ENCODE data around the gene DPY19L2.
"Not testable (repeated sequence)": the region's sequence is repeated elsewhere in the genome, so short reads cannot be mapped to it uniquely, and the experiment has no call there.

The DPY19L2 gene

DNA sequence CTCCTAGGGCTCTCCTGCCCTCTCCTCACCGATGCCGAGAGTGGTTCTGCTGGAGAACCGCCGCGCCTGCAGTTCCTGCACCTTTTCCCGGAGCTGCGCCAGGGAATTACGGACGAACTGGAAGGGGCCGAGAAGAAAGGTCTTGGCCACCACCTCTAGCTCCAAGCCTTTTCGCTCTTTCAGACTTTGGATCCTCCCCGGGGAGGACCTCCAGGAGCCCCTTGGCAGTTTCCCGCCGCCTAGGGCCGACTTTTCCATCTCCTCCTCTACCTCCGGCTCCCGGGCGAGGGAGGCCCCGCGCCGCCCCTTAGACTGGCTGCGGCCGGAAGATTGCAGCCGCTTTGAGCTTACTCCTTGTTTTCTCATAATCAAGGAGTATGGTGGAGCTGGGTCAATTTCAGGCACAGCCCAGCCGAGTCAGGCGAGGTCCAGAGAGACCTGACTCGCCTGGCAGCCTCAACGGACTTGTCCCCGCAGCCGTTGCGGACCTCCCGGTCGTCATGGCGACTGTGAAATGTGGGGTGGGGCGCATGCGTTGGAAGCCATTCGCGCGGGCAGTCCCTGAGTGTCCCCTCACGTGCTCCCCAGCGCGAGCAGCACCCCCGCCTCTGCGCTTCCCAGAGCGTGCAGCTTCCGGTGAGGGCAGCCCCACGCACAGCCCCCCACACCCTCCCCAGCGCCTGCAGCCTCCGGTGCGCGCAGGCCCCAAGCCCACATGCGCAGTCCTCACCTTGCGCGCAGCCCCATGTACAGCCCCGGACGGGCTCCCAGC is at the start of gene DPY19L2:
Gene DPY19L2 (minus strand): TSS at position 466 of the 772 bp plus-strand sequence. CDS start 100 bp downstream, at position 366.
- peak; percentile 14 for DNase-seq (ENCODE audit: low spot score)

DNA sequence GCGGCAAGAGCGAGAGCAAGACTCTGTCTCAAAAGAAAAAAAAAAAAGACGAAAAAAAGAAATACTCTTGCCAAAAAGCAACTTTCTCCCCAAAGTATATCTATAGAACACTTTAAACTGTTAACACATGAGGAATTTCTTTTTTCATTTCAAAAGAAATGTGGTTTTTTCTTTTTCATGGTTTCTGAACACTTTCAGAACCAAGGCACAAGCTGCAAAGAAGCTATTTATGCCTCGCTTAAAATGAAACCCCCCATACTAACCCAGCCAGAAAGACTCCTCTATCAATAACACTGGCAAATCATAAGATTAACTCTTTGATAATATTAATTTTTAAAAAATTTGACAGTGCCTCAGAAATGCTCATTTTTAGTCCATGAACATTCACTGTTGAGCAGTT is 48.6 kb upstream of the DPY19L2 start:
- not testable (repeated sequence) for DNase-seq (ENCODE audit: low spot score)

DNA sequence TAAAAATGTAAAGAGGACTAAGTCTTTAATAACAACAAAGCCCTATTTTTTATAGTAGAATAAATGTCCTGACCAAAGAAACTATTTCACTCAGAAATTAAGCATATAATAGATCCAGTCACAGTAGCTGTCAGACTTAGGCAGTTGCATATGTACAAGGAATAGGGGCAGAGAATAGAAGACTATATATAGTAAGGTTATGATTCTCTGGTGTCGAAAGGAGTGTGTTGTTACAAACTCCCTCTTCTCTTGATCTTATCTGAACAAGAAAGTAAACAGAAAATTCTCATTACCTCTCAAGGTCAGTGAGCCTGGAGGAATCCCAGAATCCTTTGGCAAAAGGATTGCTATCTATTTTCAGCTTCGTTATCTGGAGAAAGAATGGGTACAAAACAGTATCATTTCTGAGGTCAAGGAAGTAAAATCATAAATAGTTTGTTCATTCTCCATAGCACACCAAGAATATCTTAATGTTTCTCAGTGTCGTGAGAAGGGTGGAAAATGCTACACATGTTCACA is 46.9 kb upstream of the DPY19L2 start:
- not testable (repeated sequence) for DNase-seq (ENCODE audit: low spot score)

DNA sequence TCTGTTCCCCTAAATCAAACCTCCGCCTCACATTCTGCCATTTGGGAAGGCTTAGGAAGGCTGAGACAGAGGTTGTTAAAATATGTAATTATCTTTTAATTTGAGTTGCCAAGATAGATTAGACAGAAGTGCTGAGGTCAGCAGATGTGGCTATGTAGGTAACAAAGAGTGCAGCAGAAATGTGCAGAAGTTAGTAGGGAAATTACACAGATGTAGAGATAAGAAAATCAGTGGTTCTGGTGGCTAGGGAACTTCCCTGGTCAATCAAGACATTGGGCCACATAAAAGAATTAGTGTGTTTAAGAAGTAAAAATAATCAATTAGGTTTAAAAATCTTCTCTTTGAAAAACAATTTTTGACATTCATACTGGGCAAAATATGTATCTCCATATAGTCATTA is 46.1 kb upstream of the DPY19L2 start:
- DNase-seq (ENCODE audit: low spot score): not testable (repeated sequence)

DNA sequence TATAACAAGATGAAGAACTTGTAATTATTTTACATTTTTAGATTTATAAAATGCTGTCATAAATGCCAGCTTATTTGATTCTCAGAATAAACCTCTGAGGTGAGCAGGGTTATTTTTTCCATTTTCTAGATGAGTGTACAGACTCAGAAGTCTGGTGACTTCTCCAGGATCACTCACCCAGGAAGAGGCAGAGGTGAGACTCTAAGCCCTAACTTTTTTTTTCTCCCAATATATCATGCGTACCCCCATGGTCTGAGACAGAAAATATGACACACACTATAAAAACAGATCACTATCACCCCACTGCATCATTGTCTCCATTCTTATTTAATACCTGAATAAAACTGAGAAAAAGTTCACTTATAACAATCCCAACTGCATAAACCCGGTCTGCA is 45.4 kb upstream of the DPY19L2 start:
- DNase-seq (ENCODE audit: low spot score): not testable (repeated sequence)

DNA sequence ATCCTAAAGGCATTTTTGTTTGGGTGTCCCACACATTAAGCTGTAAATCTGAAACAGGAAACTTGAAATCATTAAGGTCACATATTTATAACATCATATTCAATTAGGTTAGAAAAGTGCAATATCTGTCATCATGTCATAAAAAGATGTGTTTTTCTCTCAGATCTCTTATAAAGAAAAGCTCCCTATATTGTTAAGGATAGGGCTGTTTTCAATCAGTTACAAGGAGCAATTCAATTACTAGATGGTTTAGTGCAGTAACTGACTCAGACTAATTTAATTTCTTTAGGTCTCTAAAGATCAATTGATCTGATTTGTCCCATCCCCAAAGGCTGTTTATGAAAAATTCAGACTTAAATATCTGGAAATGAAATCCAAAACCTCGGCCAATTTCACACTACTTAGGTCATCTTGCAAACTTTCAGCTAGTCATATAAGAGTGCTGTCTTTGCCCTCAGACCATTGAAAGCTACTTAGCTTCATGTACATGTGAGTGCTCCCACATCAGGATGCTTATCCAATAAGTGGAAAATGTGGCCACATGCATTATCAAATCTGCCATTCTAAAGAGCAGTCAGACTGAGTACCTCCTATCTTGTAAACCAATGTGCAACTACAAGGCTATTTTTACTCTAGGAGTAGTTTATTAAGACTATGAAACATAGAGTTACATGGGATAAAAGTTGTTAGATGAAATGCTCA is 44.8 kb upstream of the DPY19L2 start:
- DNase-seq (ENCODE audit: low spot score): not testable (repeated sequence)

DNA sequence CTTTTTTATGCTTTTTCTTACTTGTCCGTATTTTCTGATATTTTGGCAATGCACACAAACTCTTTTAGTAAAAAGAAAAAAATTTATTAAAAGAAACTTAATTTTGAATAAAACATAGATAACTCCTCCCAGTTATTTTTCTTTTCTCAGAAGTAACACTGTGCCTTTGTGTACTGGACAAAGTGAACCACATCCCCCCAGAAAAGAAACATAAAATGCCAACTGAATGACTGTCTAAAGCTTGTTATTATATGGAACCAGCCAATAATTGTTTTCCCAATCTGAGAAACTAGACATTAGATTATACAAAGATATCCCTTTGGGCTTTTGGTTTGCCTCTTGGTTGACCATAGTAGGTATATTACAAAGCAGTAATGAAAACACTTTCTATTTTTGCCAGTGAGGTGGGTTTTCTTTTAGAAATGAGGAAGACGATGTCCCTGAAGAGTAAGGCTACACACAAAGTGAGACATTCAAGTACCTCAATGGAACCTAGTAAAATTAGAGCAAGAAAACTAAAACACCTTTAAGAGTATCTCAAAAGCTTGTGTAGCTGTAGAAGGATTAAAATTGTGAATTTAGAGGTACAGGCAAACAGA is 44.2 kb upstream of the DPY19L2 start:
- not testable (repeated sequence) for DNase-seq (ENCODE audit: low spot score)

DNA sequence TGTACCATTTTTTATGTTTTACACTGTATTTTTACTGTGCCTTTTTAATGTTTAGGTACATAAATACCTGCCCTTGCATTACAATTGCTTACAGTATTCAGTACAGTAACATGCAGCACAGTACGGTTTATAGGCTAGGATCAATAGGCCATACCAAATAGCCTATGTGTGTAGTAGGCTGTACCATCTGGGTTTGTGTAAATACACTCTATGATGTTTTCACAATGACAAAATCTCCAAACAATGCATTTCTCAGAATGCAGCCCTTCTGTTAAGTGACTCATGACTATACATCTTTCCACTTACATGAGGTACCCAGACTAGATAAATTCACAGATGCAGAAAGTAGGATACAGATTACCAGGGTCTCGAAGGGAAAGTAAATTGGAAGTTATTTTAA is 43.0 kb upstream of the DPY19L2 start:
- not testable (repeated sequence) for DNase-seq (ENCODE audit: low spot score)

DNA sequence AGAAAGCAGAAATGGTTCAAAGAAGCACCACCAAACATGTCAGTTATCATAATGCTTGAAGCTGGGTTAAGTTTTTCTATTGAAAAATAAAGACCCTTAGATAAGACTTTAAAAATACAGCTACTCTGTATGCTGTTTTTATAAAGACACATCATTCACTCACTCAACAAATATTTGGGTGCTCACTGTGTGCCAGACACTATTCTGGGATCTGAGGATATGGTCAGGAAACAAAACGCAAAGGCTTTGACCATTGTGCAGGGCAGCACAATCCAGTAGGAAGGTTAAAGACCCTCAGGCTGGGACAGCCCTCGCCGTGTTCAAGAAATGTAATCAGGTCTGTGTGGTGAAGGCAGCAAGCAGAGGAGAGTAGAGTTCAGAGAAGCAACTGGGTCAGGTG is 38.0 kb upstream of the DPY19L2 start:
- DNase-seq (ENCODE audit: low spot score): no peak

DNA sequence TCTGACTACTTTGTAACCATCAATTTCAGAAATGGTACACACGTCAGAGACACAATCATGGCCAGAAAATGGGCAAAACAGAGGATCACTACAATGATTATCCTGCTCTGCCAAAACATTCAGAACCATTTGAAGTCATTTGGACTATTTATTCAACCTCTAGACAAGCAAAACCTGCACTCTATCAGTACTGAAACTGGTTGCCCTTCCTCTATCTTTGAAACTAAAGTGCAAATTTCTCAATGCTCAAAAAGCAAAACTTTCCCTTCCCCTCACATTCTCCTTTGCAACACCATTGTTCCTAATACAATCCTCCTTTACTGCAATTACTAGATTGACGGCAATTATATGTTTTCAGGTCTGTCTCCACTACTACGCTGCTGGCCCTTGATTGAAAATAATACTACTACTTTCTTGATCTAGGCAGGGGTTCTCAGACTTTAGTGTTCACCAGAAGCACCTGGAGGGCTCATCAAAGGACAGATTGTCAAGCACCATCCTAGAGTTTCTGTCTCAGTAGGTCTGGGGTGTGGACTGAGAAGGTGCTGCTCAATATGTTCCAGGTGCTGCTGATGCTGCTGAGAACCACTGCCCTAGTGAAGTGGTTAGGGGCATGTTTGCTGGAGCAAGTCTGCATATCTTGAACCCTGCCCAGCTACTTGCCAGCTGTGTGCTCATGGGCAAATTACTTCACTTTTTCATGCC is 31.5 kb upstream of the DPY19L2 start:
- not testable (repeated sequence) for DNase-seq (ENCODE audit: low spot score)

DNA sequence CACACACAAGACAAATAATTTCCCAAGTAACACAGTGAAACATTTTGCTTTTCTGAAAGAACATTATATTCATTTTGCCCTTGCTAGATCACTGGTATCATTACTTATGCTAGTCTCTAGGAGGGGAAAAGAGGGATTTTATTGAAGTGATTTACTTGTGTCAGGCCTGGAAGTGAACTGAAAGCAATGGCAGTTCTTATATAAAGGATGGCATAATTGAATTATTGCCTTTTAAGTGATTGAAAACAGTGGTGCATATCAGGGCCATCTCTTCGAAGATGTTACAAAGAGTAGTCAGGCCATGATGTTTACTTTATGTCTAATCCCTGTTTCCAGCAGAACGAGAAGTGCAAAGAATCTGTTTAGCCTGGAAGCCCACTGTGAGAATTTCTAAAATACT is 30.7 kb upstream of the DPY19L2 start:
- DNase-seq (ENCODE audit: low spot score): not testable (repeated sequence)

DNA sequence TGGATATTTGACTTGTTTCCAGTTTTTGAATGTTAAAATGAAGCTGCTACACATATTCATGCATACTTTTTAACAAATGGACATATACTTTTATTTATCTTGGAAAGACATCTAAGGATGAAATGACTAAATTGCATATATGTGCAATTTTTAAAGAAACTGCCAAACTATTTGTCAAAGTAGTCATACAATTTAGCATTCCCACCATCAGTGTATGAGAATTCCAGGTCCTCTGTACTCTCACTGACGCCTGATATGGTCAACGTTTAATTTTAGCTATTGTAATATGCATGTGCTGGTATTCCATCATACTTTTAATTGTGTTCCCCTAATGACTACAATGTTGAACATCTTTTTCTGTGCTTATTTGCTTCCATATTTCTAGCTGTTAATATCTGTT is 22.5 kb upstream of the DPY19L2 start:
- not testable (repeated sequence) for DNase-seq (ENCODE audit: low spot score)

DNA sequence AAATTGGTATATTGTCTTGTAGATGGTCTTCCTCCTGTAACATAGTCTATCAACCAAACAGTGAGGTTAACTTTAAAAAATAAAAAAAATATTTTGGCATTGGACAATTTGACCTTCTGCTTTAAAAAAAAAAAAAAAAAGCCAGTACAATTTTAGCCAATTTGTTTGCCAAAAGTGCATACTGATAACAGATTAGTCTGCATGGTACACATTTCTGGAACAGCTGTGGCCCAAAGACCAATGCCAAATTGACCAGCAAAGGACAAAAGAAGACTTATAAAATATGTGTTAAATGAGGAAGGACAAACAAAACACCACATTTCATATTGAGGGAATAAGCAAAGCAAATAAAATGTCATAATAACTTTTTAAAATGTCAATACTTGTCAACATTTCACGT is 20.8 kb upstream of the DPY19L2 start:
- DNase-seq (ENCODE audit: low spot score): not testable (repeated sequence)

DNA sequence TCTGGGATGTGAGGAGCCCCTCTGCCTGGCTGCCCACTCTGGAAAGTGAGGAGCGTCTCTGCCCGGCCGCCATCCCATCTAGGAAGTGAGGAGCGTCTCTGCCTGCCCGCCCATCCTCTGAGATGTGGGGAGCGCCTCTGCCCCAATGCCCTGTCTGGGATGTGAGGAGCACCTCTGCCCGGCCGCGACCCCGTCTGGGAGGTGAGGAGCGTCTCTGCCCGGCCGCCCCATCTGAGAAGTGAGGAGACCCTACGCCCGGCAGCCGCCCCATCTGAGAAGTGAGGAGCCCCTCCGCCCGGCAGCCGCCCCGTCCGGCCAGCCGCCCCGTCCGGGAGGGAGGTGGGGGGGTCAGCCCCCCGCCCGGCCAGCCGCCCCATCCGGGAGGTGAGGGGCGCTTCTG is 18.3 kb upstream of the DPY19L2 start:
- DNase-seq (ENCODE audit: low spot score): not testable (repeated sequence)

DNA sequence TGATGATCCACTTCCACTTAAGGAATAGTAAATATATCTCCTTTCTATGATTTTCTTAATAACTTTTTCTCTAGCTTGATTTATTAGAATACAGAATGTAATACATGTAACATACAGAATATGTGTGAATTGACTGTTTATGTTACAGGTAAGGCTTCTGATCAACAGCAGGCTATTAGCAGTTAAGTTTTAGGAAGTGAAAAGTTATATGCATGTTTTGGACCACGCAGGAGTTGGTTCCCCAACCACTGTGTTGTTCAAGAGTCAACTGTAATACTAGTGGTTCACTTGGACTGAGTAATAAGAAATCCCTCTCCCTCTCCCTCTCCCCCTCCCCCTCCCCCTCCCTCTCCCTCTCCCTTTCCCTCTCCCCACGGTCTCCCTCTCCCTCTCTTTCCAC is 17.5 kb upstream of the DPY19L2 start:
- DNase-seq (ENCODE audit: low spot score): not testable (repeated sequence)

DNA sequence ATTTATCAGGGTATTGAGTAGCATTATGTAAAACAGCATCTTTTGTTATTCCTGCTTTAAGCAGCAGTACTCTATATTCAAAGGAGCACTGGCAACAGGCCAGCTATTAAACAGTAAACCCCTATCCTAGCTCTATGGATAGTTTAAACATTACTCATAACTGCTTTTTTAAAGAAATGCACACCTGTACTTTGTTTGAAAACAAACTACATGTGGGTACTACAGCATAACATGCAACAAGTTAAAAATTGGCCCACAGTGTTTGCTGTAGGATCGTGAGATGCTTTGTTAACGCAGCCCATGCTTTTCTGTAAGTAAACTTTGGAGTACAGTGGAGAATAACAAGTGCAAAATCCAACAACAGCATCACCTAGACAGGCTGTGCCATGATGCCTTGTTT is 14.3 kb upstream of the DPY19L2 start:
- not testable (repeated sequence) for DNase-seq (ENCODE audit: low spot score)

DNA sequence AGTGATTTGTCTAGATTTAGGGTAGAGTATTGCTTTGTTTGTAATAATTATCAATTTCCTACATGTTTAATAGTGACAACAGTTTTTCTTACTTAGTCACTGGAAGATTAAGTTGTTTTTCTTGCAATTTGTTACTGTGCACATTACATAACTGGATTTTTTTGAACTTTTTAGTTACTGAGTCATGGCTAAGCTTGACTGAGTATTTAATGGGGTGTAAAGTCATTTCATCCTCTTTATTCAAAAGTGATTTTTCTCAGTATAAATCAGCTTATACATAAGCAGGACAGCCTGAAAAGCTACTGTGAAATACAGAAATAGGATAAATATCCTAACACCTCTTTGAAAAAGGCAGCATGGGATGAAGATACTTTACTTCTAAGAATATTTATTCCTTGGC is 12.5 kb upstream of the DPY19L2 start:
- DNase-seq (ENCODE audit: low spot score): not testable (repeated sequence)

DNA sequence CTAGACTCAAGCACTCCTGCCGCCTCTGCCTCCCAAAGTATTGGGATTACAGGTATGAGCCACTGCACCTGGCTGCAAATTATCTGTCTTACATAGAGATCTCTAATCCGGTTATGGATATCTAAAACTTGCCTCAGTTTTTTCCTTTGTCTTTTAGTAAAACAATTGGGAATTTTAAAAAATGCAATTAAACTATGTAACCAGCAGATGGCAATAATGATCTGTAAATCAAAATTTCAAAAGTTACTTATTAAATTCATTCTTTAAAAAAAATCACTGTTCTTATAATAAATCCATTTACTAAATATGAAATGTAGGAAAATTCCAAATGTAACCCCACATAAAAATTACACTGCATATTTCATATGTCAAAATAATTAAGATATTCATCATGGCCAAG is 4.3 kb upstream of the DPY19L2 start:
- not testable (repeated sequence) for DNase-seq (ENCODE audit: low spot score)

DNA sequence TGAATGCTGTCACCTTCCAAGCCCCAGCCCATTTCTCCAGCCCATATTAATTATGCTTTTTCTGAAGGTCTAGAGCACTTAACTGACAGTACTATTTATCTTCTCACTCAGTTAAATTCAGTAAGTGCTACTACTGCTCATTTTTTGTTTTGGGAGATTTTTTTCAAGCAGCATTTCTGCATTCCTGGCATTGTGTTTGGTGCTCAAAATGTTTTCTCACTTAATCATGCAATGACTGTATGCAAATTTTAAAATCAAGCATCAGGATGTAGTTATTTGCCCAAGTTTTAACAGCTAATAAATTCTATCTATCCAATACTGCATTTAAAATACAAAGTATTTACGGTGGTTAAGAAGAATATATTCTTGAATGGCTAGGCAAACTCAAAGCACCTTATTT is 1.6 kb upstream of the DPY19L2 start:
- not testable (repeated sequence) for DNase-seq (ENCODE audit: low spot score)

DNA sequence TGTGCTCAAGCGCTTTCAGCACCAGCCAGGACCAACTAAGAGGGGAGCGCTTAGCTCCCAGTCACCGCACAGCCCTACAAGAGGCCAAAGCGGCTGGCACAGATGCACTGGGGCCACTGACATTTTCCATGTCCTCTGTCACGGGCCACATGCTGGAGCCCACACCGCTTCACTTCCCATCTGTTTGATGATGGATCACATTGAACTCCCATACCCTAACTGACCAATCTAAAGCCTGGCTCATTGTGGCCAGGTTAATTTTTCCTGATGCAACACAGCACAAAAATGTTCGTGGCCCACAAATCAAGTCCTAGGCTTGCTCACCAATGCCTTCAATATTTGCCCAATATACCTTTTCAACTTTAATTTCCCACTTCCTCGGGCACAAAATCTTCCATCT is 1.1 kb upstream of the DPY19L2 start:
- DNase-seq (ENCODE audit: low spot score): not testable (repeated sequence)

DNA sequence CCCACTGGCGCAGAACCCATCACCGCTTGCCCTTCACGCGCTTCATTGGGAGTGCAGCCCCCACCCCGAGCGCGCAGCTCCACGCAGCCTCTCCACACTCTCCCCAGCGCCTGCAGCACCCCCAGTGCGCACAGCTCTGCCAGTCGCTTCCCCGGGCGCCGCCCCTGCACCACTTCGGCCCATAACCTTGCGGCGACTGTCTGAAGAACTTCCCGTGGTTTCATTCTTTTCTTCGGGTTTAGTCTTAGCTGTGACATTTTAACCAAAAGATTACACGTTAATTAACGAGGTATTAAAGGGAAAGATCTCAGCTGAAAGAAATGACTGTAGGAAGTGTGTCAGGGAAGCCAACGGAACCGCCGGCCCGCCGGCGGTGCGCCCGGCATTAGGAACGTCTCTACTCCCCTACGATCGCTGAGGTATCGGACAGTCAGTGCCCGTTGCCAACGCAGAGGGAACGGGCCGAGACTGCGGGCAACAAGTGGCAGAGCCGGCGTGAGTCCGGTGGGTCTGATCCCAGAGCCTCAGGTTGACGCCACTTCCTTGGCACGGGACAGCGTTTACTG is 590 bp upstream of the DPY19L2 start:
- DNase-seq (ENCODE audit: low spot score): not testable (repeated sequence)

DNA sequence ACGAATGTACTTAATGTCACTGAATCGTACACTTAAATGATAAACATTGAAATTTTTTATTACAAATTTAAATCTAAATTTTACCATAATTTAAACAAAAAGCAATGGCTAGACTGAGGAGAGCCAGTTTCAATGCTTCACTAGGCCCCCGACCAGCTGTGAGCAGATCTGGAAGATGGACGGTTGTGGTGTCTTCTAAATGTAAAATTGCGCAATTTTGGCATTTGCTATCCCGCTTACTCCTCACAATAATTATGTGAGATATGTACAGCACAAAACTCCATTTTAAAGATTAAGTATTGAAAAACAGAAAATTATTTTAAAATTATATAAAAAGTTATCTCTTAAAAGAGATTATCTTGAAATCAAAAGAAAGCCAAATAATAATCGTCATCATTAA is 5.3 kb downstream of the DPY19L2 start:
- not testable (repeated sequence) for DNase-seq (ENCODE audit: low spot score)
